GM21529 (cell line): Measurements from ENCODE around the gene LIMCH1.
"Not testable (repeated sequence)": the region's sequence is repeated elsewhere in the genome, so short reads cannot be mapped to it uniquely, and the experiment has no call there.

Source experiments
- ATAC-seq: cut with Tn5 transposase; IDR thresholded peaks from one replicate; pipeline ENCODE4 v1.9.1; 2021; ENCODE audit not compliant: unreplicated experiment

LIMCH1 gene

GRCh38 chr4:41638866-41639265 lies 100.9 kb downstream of the LIMCH1 start:
- no peak for ATAC-seq

- ATAC-seq, result no peak
These were observed 101.3 kb downstream of the LIMCH1 start for GRCh38 chr4:41639291-41639690.

GRCh38 chr4:41640906-41641305 lies 102.9 kb downstream of the LIMCH1 start:
- no peak for ATAC-seq

- not testable (repeated sequence) for ATAC-seq
These were observed 104.8 kb downstream of the LIMCH1 start for GRCh38 chr4:41642746-41643145.

- no peak for ATAC-seq
These were observed 105.4 kb downstream of the LIMCH1 start for GRCh38 chr4:41643331-41643730.

- no peak for ATAC-seq
These were observed 106.4 kb downstream of the LIMCH1 start for GRCh38 chr4:41644288-41644914.

GRCh38 chr4:41644915-41645295 lies 106.9 kb downstream of the LIMCH1 start:
- ATAC-seq, result no peak

- no peak for ATAC-seq
These were observed 107.9 kb downstream of the LIMCH1 start for GRCh38 chr4:41645728-41646390.

- no peak for ATAC-seq
These were observed 108.9 kb downstream of the LIMCH1 start for GRCh38 chr4:41646862-41647261.

GRCh38 chr4:41647383-41647782 lies 109.4 kb downstream of the LIMCH1 start:
- no peak for ATAC-seq

- not testable (repeated sequence) for ATAC-seq
These were observed 113.2 kb downstream of the LIMCH1 start for GRCh38 chr4:41651150-41651549.

GRCh38 chr4:41652971-41653370 lies 115.0 kb downstream of the LIMCH1 start:
- no peak for ATAC-seq

GRCh38 chr4:41653523-41653922 lies 115.6 kb downstream of the LIMCH1 start:
- no peak for ATAC-seq

GRCh38 chr4:41655177-41655576 lies 117.2 kb downstream of the LIMCH1 start:
- no peak for ATAC-seq

- no peak for ATAC-seq
These were observed 118.1 kb downstream of the LIMCH1 start for GRCh38 chr4:41656106-41656505.

GRCh38 chr4:41656572-41657520 lies 118.9 kb downstream of the LIMCH1 start:
- ATAC-seq, result no peak

GRCh38 chr4:41657561-41657960 lies 119.6 kb downstream of the LIMCH1 start:
- no peak for ATAC-seq

GRCh38 chr4:41658163-41658562 lies 120.2 kb downstream of the LIMCH1 start:
- no peak for ATAC-seq

- ATAC-seq, result no peak
These were observed 122.4 kb downstream of the LIMCH1 start for GRCh38 chr4:41660352-41660751.

- ATAC-seq, result peak; percentile 78
These were observed 123.6 kb downstream of the LIMCH1 start for GRCh38 chr4:41661442-41662076.

GRCh38 chr4:41665636-41666207 lies 127.8 kb downstream of the LIMCH1 start:
- no peak for ATAC-seq
